Mononuclear cell (primary cell): ENCODE data around the gene GAB2. TPM values are rescaled to one million over a fixed set of nuclear protein-coding genes. Genes with fewer than 3 reads are reported as not detected.
"Not testable (repeated sequence)": the region's sequence is repeated elsewhere in the genome, so short reads cannot be mapped to it uniquely, and the experiment has no call there.

Source experiments
- H3K27me3 ChIP-seq: 2 replicates; pipeline ENCODE4 v1.6.0; 2011; ENCODE audit warnings: low read length, control low read depth; ENCODE audit not compliant: insufficient read depth
- H3K4me1 ChIP-seq: 2 replicates; pipeline ENCODE4 v1.5.1; 2011; ENCODE audit warnings: mild to moderate bottlenecking, low read length, control low read depth; ENCODE audit not compliant: insufficient read depth
- H3K4me3 ChIP-seq: 2 replicates; pipeline ENCODE4 v1.5.1; 2011; ENCODE audit warnings: mild to moderate bottlenecking, low read length, moderate library complexity
- H3K9me3 ChIP-seq: 2 replicates; pipeline ENCODE4 v1.5.1; 2011; ENCODE audit warnings: low read depth, mild to moderate bottlenecking, control low read depth, low read length
- total RNA-seq: library from RNA; depleted of rRNA; stranded (reverse); fragments of >200 nt; gene quantifications from one replicate; pipeline ENCODE4 v1.2.3, GENCODE V29; 2012

Gene GAB2
- total RNA-seq, 1 donor = 61.9 TPM

DNA sequence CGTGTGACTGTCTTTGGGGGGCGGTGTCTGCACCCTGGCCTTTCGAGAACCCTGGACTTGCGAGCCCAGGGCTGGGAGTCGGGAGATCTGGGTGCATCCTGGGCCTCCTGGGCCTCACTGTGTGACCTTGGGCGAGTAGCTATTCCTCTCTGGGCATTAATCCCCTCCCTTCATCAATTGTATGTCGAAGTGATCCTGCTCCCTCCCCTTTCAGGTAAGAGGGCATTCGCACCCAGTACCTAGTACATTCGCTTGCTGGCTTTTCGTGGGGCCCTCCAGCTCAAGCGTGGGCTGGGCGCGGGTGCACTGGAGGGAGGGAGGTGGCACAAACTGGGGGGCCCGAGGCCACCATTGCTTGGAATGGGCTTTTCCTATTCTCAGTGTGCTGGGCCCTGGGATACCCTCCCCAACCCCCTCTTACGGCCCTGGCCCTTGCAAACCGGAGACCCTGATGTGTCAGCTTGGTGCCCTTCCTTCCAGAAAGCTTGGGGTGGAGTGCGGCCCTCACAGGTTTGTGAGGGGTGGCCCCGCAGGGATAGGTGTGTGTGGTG is 228.4 kb downstream of the GAB2 start:
- Histone ChIP-seq H3K4me1 (peaks cover 42% of the 10 kb centered on the region), H3K9me3 (no peaks in the 10 kb centered on the region), H3K27me3 (no peaks in the 10 kb centered on the region), H3K4me3 (peak overlapping the region; percentile 87)

DNA sequence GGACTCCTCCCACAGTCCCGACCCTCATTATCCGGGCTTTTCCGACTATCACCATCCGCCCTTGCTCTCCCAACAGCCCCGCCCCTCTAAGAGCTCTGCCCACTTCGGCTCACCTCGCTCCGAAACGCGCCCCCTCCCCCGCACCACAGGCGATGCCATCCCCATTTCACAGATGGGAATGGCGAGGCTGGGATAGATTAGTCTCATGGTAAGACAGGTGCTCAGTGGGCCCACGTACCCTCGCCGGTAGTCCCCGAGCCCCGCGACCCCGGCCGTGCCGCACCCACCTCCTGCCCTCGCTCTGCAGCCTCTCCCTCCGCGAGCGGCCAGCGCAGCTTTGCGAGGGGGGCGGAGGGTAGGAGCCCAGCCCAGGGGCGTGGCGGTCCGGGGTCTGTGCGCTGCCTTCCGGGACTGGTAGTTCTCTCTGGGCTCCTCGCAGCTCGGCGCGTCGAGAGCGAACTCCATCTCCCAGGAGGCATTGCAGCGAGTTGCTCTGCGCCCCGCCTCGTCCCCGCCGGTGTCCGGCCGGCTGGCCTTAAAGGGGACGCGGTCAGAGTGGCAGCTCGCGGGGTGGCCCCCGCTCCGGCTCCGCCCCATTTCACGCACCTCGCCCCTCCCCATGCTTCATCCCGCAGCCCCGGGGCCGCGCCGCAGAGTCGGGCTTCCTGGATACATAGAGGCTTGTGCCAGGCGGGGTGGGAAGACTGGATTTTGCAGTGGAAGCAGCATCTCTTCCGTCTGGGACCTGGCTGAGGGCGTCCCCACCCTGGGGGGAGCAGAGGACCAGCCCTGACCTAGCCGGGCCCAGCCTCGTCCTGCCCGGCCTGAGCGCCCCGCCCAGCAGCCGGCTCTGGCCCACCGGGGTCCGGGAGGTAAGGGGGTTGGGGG is 229.1 kb downstream of the GAB2 start, which contains the start of the genes KCTD21 and USP35:
TSS of gene KCTD21 (minus strand) at position 341 of the 888 bp plus-strand sequence. CDS start 14,072 bp downstream, outside the sequence.
TSS of gene USP35 (plus strand) at position 634 of the 888 bp plus-strand sequence. CDS start 7,327 bp downstream, outside the sequence.
- Histone ChIP-seq H3K9me3 (no peaks in the 10 kb centered on the region), H3K4me3 (peak within 1 kb of the TSS; percentile 87), H3K27me3 (no peaks in the 10 kb centered on the region), H3K4me1 (peaks cover 42% of the 10 kb centered on the region)

DNA sequence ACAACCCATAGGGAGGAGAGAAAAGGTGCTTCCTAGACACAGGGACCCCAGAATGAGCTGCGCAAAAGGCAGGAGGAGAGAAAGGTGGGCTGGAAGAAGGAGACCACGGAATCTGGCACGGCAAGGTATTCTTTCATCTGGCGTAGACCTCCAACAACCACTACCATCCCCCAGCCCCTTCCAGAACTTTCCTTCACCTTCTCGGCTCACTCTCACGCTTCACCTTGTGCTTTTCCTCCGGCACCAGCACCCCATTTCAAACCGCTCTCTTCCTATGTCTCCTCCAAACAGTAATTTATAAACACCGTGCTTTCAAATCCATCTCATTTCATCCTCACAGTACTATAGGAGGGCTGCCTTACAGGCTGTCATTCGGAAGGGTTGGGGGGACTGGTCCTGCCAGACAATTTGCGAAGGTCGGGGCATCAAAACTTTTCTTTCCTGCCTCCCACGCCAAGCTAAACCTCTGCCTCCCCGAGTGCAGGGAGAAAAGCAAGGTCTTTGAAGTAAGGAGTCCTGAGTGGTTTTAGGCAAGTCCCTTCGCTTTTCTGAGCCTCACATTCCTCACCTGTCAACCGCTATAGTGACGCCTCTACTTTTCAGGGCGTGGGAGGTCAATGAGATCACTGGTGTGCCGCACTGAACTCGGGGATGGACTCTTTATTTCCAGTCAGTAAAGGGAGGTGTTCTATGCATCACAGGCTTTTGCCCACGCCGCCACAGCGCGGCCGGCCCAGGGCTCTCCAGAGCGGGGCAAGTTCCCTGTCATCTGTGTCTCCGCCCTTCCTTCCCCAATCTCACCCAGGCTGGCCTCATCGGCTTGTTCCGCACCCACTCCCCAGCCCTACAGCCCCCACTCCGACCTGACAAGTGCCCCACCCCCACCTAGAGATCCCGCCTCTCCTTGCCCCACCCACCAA is 230.0 kb downstream of the GAB2 start:
- peak overlapping the region; percentile 87 for H3K4me3 ChIP-seq
- H3K4me1 ChIP-seq = peaks cover 34% of the 10 kb centered on the region
- H3K9me3 ChIP-seq = no peaks in the 10 kb centered on the region
- no peaks in the 10 kb centered on the region for H3K27me3 ChIP-seq

DNA sequence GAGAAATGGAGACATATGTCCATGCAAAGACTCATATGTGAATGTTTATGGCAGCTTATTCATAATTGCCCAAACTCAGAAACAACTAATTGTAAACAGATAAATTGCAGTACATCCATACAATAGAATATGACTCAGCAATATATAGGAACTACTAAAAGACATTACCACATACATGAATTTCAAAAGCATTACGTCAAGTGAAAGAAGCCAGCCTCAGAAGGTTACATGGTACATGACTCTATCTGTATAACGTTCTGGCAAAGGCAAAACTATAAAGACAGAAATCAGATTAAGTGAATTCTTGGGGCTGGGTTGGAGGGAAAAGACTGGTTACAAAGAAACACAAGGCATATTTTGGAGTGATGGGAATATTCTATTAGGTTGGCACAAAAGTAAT is 236.4 kb downstream of the GAB2 start:
- Histone ChIP-seq H3K27me3 (no peaks in the 10 kb centered on the region), H3K9me3 (no peaks in the 10 kb centered on the region), H3K4me3 (no peak overlapping the region), H3K4me1 (peaks cover 4% of the 10 kb centered on the region)

DNA sequence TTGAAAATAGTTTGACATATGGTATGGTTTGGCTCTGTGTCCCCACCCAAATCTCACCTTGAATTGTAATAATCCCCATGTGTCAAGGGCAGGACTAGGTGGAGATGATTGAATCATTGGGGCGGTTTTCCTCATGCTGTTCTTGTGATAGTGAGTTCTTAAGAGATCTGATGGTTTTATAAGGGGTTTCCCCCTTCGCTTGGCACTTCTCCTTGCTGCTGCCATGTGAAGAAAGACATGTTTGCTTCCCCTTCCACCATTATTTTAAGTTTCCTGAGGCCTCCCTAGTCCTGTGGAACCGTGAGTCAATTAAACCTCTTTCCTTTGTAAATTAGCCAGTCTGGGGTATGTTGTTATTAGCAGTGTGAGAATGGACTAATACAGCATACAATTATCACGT is 236.9 kb downstream of the GAB2 start:
- H3K4me3 ChIP-seq = no peak overlapping the region
- H3K4me1 ChIP-seq = peaks cover 4% of the 10 kb centered on the region
- no peaks in the 10 kb centered on the region for H3K27me3 ChIP-seq

DNA sequence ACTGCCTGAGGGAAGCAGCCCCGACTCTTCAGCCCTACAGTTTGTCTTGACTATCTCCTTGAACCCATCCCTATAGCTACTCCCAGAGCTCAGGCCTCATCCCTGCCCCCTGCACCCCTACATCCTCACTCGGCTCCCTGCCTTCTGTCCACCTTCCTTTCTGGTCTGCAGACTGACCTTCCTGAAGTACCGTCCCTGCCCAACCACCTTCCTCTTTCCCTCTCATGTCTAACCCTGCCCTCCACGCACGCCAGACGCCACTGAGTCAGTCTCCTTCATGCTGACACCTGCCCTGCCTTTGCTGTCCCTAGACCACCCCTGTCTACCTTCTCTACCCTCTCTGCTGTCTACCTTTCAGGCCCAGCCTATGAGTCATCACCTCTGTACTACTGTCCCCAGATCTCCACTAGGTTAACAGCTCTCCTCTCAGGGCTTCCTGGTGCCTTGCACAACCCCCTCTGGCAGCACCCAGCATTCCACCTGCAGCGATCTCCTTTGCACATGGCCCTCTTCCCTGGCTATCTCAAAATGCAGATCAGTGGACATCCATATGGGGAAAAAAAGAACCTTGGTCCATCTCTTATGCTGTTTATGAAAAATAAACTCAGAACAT is 238.1 kb downstream of the GAB2 start:
- peaks cover 4% of the 10 kb centered on the region for H3K4me1 ChIP-seq
- H3K9me3 ChIP-seq = no peaks in the 10 kb centered on the region
- no peaks in the 10 kb centered on the region for H3K27me3 ChIP-seq
- no peak overlapping the region for H3K4me3 ChIP-seq

More for the DNA sequence above, 236.9 kb downstream of the GAB2 start:
- no peaks in the 10 kb centered on the region for H3K9me3 ChIP-seq

DNA sequence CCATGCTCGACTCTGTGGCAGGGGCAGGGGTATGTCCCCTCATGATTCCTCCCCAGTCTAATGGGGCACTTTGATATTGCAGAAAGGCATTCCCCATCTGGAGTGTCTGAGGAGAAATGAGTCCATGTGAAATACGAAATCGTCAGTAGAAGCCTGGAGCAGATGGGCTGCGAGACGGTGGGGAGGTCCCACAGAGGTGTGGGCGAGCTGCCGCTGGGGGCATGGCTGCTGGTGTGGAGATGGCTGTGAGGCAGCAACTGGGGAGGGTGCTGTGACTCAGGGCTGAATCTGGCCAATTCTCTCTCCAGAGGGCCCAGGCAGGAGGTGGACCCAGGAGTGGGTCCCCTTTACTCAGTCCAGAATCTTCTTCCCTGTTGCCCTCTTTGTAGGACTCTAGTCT is 240.4 kb downstream of the GAB2 start:
- Histone ChIP-seq H3K4me3 (no peak overlapping the region), H3K9me3 (no peaks in the 10 kb centered on the region), H3K4me1 (peaks cover 4% of the 10 kb centered on the region), H3K27me3 (no peaks in the 10 kb centered on the region)

DNA sequence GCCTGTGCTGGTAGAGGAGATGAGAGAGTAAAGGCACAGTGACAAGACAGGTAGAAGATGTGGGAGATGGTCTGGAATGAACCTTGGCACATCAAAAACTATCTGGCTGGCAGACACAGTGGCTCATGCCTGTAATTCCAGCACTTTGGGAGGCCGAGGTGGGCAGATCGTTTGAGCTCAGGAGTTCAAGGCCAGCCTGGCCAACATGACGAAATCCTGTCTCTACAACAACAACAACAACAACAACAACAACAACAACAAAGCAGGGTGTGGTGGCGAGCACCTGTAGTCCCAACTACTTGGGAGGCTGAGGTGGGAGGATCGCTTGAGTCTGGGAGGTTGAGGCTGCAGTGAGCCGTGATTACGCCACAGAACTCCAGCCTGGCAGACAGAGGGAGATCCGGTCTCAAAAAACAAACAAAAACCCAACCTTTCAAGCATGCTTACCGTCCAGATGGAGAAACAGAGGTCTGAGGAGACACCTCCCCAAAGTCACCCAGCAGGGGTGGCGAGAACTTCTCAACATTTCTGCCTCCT is 240.9 kb downstream of the GAB2 start:
- H3K4me3 ChIP-seq = no peak overlapping the region
- H3K9me3 ChIP-seq = no peaks in the 10 kb centered on the region
- H3K27me3 ChIP-seq = no peaks in the 10 kb centered on the region
- H3K4me1 ChIP-seq = peaks cover 4% of the 10 kb centered on the region

DNA sequence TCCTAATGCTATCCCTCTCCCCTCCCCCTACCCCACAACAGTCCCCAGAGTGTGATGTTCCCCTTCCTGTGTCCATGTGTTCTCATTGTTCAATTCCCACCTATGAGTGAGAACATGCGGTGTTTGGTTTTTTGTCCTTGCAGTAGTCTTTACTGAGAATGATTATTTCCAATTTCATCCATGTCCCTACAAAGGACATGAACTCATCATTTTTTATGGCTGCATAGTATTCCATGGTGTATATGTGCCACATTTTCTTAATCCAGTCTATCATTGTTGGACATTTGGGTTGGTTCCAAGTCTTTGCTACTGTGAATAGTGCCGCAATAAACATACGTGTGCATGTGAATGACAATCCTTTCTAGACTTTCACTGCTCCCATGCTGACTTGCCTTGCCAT is 241.8 kb downstream of the GAB2 start:
- H3K9me3 ChIP-seq, H3K4me1 ChIP-seq, H3K27me3 ChIP-seq, H3K4me3 ChIP-seq: not testable (repeated sequence)

DNA sequence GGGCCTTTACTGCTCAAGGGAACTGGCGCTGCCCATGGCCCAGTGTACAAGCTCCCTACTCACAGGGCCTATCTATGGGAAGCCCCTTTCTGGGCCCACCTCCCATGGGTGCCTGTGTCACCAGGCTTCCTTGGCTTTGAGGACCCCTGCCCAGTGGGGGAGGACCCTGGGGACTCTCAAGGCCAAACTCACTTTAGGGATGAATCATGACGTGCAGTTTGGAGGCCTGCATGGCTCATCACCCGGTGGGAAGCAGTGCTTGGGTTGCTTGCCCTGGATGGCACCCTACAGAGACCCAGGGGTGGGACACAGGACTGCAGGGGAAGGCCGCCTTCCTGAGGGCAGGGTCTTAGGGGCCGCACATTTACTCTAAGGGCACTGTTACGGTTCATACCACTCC is 245.7 kb downstream of the GAB2 start:
- Histone ChIP-seq H3K4me1 (no peaks in the 10 kb centered on the region), H3K9me3 (no peaks in the 10 kb centered on the region), H3K4me3 (no peak overlapping the region), H3K27me3 (no peaks in the 10 kb centered on the region)

DNA sequence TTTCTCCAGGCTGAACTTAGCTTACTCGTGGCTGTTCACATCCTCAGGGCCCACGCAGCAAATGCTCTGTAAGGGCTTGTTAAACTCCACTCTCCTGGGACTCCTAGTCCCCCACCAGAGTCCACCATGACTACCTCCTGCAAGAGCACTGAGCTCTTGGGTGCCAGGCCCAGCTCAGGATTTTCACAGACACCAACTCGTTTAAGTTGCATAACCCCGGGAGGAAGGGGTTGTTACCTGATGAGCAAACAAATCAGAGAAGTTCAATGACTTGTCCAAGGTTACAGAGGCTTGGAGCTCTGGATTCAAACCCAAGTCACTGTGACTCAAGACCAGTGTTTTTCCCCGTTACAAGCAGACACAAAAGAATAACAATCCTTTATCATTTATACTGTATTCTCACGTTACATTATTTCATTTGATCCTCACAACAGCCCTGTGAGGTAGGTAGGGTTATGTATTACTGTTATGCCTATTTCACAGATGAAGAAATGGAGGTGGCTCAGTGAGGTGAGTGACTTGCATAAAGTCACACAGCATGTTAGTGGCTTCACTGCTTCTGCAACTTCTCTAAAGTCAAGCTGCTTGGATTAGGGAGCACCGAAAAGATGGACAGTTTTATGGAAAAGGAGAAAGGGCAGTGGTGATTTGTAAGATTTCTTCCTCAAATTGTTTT is 246.6 kb downstream of the GAB2 start:
- Histone ChIP-seq H3K27me3 (no peaks in the 10 kb centered on the region), H3K4me3 (no peak overlapping the region), H3K4me1 (no peaks in the 10 kb centered on the region), H3K9me3 (no peaks in the 10 kb centered on the region)

DNA sequence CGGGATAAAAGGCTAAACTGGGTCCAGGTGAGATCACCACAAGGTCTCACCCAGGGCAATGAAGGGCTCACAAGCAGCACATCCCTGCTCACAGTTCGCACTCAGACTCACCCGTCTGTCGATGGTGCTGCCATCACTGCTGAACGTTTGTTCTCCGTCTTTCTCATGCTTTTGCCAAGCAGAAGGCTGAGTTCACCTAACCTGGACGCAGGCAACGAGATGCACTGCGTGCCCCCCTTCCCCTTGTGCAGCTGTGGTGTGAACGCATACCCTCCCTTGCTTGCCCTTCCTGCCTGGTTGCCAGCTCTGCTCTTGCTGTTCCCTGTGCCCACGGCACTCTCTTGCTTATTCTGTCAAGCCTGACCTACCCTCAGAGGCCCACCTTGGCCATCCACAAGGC is 247.2 kb downstream of the GAB2 start:
- H3K9me3 ChIP-seq = no peaks in the 10 kb centered on the region
- no peaks in the 10 kb centered on the region for H3K27me3 ChIP-seq
- no peaks in the 10 kb centered on the region for H3K4me1 ChIP-seq
- no peak overlapping the region for H3K4me3 ChIP-seq

DNA sequence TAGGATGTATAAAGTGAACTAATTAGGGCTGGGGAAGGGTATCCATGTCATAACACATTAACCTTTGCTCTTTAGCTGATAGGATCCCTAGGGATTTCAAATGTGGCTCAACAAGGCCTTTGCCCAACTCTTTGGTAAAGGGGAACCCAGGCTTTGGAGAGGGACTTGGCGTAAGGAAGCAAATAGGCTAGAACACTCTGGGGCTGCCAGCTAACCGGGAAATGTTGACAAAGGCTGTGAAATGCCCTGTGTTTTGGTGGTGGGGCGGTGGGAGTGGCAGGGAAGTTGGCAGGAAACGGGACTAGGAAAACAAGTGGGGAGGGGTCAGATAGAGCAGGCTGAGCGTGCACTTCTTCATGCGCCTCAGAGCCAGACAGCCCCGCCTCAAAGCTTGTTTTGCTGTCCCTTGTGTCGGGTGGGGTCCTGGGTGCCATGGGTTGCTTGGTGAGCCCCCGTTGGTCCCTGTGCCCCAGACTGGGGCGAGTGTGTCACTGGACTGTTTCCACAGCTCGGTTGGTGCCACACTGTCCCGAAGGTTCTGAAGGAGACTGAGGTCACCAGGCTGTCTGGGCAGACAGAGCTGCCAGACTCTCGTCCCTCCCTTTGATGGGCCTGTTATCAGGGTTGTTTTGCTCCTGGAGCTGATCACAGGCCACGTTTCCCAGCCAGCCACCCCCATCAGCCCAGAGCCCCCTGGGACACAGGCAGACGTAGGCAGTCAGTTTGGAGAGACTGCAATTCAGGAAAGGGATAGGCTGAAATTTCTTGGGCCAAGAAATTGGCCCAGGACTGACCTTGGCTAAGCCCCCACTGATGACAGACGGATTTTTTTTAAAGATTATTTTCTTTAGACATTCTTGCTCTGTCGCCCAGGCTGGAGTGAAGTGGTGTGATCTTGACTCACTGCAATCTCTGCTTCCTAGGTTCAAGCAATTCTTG is 248.8 kb downstream of the GAB2 start:
- Histone ChIP-seq H3K9me3 (no peaks in the 10 kb centered on the region), H3K4me3 (no peak overlapping the region), H3K4me1 (no peaks in the 10 kb centered on the region), H3K27me3 (no peaks in the 10 kb centered on the region)
